Rectal smooth muscle tissue (tissue), 1 donor: ENCODE results near the gene IRS2.
"Not testable (repeated sequence)": the region's sequence is repeated elsewhere in the genome, so short reads cannot be mapped to it uniquely, and the experiment has no call there.

Experiments used
- H3K27ac ChIP-seq: one replicate; pipeline ENCODE4 v1.7.0; 2013; ENCODE audit warnings: low read depth, low read length, inconsistent platforms
- H3K27me3 ChIP-seq: one replicate; pipeline ENCODE4 v1.7.0; 2013; ENCODE audit warnings: low read length; ENCODE audit not compliant: control insufficient read depth, insufficient read depth
- H3K36me3 ChIP-seq: one replicate; pipeline ENCODE4 v1.7.0; 2013; ENCODE audit warnings: low read length; ENCODE audit not compliant: control insufficient read depth, insufficient read depth
- H3K4me1 ChIP-seq: one replicate; pipeline ENCODE4 v1.7.0; 2013; ENCODE audit warnings: low read length; ENCODE audit not compliant: control insufficient read depth, insufficient read depth
- H3K4me3 ChIP-seq: one replicate; pipeline ENCODE4 v1.7.0; 2013; ENCODE audit warnings: low read length
- H3K9ac ChIP-seq: one replicate; pipeline ENCODE4 v1.7.0; 2013; ENCODE audit warnings: low read length

Gene IRS2

DNA sequence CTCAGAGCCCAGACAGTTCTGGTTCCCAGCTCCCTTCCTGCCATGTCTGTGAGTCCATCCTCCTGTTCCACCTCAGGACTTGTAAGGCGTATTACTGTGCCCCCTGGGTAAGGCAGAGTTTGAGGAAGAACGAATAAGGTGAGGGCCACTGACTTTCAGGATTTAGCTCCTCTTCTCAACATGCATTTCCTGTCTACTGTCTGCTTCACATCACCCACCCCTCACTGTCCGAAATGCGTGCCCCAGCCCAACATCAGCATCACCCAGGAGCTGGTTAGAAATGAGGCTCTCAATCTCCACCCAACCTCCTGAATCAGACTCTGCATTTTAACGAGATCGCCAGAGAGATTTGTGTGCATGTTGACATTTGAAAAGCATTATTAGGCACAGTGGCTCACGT lies 44.4 kb downstream of the IRS2 start:
- Histone ChIP-seq H3K27me3 (no peaks in the 10 kb centered on the region), H3K4me3 (no peak overlapping the region), H3K36me3 (no peaks in the 10 kb centered on the region), H3K27ac (no peak overlapping the region), H3K4me1 (peaks cover 3% of the 10 kb centered on the region), H3K9ac (no peak overlapping the region)

DNA sequence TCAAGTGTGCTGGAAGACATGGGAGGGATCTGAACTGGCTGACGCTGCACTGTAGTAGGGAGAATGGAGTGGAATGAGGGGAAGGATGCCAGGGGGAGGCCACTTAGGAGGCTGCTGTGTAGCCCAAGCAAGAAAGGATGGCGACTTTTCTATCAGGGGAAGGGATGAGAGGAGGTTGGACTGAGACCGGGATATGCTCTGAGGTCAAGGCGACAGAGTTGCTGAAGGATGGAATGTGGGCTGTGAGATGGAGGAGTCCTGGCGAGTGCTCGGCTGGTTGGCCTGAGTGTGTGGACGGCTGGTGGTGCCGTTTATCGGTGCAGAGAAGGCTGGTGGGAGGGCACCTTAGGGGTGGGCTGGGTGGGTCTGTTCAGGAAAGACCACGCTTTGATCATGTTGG lies 45.7 kb downstream of the IRS2 start:
- Histone ChIP-seq H3K36me3 (no peaks in the 10 kb centered on the region), H3K9ac (no peak overlapping the region), H3K27ac (no peak overlapping the region), H3K4me3 (no peak overlapping the region), H3K4me1 (peaks cover 3% of the 10 kb centered on the region), H3K27me3 (no peaks in the 10 kb centered on the region)

DNA sequence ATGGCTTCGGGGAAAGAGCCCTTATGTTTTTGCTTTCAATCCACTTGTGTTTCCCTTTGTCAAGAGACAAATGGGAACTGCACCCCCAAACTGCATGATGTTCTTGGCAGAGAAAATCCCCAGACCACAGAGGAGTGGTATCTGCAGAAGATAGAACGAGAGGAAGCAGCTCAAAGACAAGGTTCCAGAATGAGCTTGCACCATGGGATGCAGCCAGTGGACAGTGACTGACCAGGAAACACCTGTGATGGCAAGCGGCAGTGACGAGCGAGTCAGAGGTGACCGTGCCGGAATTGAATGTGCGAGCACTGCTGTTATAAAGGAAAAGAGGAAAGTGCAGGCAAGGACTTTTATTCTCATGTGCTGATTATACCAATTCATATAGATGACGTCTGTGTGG lies 46.3 kb downstream of the IRS2 start:
- H3K27me3 ChIP-seq: no peaks in the 10 kb centered on the region
- H3K27ac ChIP-seq: no peak overlapping the region

DNA sequence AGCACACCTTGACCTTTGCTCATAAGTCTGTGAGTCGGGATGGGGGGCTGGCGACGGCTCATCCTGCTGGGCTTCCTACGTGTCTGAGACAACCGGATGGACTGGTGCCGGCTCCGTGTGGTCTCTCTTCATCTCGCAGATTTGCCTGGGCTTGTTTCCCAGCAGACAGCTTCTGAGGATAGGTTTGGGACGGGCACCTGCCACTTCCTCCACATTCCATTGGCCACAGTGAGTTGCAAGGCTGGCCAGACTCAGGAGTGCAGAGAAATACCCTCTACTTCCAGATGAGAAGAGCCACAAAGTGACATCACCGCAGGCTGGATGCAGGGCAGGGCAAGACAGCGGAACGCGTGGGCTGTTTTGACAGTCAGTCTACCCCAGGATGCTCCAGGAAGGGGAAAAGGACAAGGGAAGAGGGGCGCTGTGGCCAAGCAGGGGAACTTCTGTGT lies 48.1 kb downstream of the IRS2 start:
- Histone ChIP-seq H3K4me1 (no peaks in the 10 kb centered on the region), H3K4me3 (no peak overlapping the region), H3K9ac (no peak overlapping the region), H3K27me3 (no peaks in the 10 kb centered on the region), H3K27ac (no peak overlapping the region), H3K36me3 (no peaks in the 10 kb centered on the region)

More for the DNA sequence above, 46.3 kb downstream of the IRS2 start:
- Histone ChIP-seq H3K9ac (no peak overlapping the region), H3K36me3 (no peaks in the 10 kb centered on the region), H3K4me1 (peaks cover 3% of the 10 kb centered on the region), H3K4me3 (no peak overlapping the region)

DNA sequence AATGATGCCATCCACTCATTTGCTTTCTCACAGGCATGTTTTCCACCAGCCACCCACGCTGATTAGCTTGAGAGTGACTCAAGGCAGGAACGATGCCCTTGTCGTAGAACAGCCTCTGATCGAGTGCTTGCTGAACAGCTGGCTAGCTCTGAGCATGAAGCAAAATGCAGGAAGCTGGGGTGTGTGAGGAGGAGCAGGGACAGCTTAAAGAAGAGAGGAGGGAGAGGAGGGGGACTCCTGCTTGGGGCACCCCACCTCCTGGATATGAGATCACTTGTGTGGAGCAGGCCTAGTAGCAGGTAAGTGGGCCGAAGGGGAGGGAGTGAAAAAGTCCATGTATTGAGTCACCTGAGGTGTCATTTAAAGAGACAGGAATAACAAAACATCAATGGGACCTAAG lies 48.8 kb downstream of the IRS2 start:
- H3K4me3 ChIP-seq: no peak overlapping the region
- H3K36me3 ChIP-seq: no peaks in the 10 kb centered on the region
- no peak overlapping the region for H3K27ac ChIP-seq

DNA sequence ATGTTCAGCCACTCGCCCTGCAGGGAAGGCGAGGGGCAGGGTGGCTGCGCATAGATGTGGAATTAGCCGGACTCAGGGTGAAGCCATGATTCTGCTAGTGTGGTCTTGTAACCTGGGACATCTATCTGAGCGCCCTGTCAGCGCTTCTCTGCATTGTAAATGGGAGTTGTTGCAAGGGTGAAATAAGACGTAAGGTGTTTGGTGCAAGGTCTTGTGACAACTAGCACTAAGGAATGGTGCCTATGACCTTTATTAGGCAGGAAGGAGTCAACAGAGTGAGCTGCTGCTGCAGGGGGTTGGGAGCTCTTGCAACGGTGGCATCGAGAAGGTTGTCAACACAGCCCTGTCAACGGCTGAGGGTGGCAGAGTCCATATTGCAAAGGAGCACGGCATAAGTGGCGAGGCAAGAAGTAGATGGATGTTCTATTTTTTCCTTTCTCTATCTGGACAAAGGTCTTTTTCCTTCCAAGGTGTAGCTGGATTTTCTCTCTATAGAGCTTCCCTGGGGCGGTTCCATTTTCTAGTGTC lies 49.3 kb downstream of the IRS2 start:
- no peak overlapping the region for H3K9ac ChIP-seq
- H3K4me1 ChIP-seq: no peaks in the 10 kb centered on the region
- no peak overlapping the region for H3K4me3 ChIP-seq
- H3K27me3 ChIP-seq: no peaks in the 10 kb centered on the region
- no peak overlapping the region for H3K27ac ChIP-seq
- H3K36me3 ChIP-seq: no peaks in the 10 kb centered on the region

More for the DNA sequence above, 48.8 kb downstream of the IRS2 start:
- Histone ChIP-seq H3K27me3 (no peaks in the 10 kb centered on the region), H3K9ac (no peak overlapping the region), H3K4me1 (no peaks in the 10 kb centered on the region)

DNA sequence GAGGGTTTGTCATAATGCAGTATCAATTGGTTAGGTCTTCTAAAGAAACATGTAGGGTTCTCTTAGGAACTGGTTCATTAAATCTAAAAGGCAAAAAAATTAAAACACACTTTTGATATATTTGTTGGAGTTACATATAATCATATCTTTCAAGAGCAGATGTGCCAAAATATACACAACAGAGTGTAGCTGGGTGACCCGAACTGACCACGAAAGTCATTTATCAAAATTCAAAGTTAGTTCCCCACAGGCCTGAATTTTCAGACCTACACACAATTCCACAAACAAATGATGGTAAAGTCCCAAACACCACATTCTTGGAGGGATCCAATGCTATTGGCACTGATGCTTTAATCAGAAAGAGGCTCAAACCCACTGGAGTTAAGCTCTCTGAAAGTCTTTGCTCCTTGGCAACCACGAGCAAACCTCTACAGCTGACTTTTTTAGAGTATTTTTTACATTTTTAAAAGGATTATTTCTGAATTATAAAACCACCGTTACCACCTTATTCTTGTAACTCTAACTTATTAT lies 50.9 kb downstream of the IRS2 start:
- Histone ChIP-seq H3K36me3 (no peaks in the 10 kb centered on the region), H3K9ac (no peak overlapping the region), H3K4me1 (no peaks in the 10 kb centered on the region), H3K27ac (no peak overlapping the region), H3K4me3 (no peak overlapping the region), H3K27me3 (no peaks in the 10 kb centered on the region)

DNA sequence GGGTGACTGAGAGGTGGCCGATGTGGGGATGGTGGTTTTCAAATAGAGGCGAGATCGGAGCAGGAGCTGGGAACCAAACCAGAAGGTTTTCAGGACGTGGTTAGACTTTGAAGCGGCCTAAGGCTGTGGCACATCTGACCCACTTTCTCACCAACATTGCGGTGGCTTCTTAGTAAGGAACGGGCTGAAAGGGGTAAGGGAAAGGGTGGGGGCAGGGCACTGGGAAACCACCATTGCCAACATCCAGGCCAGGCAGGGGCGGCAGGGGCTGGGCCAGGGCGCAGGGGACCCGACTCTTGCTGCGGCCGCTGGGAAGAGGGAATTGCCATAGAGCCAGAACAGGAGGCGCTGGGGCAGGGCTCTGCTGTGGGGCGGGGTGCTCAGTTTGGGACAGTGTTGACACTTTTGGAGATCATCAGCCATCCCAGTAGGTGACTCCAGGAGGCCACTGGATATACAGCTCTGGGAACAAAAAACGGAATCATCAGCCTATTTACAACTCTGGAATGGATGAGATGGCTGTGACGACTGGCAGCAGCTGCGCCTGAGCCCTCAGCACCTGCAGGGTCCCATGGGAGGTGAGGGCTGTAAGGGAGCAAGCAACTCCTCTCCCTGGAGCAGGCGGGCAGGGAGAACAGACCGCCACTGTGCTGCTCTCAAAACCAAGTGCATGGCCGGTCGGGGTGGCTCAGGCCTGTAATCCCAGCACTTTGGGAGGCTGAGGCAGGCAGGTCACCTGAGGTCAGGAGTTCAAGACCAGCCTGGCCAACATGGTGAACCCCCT lies 52.2 kb downstream of the IRS2 start:
- H3K27ac ChIP-seq: no peak overlapping the region
- no peaks in the 10 kb centered on the region for H3K4me1 ChIP-seq
- no peaks in the 10 kb centered on the region for H3K36me3 ChIP-seq
- H3K4me3 ChIP-seq: no peak overlapping the region
- H3K9ac ChIP-seq: no peak overlapping the region
- no peaks in the 10 kb centered on the region for H3K27me3 ChIP-seq

DNA sequence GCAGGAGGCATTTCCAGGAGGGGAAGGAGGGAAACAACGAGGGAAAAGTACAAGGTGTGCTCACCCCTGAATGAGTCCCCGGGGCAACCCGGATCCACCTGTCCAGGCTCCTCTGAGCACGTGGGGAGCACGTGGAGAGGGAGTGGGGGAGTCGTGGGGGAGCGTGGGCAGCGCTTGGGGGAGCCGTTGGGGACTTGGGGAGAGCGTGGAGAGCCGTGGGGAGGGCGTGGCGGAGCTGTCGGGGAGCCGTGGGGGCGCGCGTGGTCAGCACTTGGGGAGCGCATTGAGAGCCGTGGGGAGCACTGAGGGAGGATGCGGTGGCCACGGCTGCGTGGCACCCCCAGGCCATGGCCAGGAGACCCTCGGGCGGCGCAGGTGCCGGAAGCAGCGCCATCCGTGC lies 52.8 kb downstream of the IRS2 start:
- no peaks in the 10 kb centered on the region for H3K36me3 ChIP-seq
- no peaks in the 10 kb centered on the region for H3K4me1 ChIP-seq
- no peak overlapping the region for H3K9ac ChIP-seq
- no peaks in the 10 kb centered on the region for H3K27me3 ChIP-seq
- H3K4me3 ChIP-seq: no peak overlapping the region
- no peak overlapping the region for H3K27ac ChIP-seq

DNA sequence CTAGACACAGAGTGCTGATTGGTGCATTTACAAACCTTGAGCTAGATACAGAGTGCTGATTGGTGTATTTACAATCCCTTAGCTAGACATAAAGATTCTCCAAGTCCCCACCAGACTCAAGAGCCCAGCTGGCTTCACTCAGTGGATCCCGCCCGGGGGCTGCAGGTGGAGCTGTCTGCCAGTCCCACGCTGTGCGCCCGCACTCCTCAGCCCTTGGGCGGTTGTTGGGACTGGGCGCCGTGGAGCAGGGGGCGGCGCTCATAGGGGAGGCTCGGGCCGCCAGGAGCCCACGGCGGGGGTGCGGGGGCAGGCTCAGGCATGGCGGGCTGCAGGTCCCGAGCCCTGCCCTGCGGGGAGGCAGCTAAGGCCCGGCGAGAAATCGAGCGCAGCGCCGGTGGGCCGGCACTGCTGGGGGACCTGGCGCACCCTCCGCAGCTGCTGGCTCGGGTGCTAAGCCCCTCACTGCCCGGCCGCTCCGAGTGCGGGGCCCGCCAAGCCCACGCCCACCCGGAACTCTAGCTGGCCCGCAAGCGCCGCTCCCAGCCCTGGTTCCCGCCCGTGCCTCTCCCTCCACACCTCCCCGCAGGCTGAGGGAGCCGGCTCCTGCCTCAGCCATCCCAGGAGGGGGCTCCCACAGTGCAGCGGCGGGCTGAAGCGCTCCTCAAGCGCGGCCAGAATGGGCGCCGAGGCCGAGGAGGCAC lies 53.8 kb downstream of the IRS2 start:
- not testable (repeated sequence) for H3K9ac ChIP-seq, H3K27ac ChIP-seq, H3K36me3 ChIP-seq, H3K4me1 ChIP-seq, H3K27me3 ChIP-seq, H3K4me3 ChIP-seq

DNA sequence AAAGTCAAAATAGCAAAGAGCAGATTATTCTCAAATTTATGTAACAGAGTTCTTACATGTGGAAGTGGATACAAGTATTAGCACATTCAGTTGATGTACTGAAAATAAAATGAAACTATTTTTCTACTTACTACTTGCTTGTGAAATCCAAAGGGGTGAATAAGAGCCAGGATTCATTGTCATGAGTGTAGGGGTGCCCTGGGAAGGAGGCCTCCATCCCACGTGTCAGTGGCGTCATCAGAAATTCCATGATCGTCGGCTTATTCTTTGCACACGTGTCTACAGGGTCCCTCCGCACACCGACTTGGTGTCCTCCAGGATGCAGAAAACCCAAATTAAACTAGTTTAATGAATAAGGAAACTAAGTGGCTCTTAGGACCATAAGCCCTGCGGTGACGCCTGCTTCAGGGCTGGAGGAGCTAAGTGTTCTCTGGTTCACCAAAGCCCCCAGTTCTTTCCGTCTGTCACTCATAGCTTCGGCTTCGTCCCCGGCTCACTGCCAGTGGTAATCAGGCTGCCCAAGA lies 55.5 kb downstream of the IRS2 start:
- no peaks in the 10 kb centered on the region for H3K36me3 ChIP-seq
- H3K4me3 ChIP-seq: no peak overlapping the region
- no peak overlapping the region for H3K9ac ChIP-seq
- no peaks in the 10 kb centered on the region for H3K27me3 ChIP-seq
- no peaks in the 10 kb centered on the region for H3K4me1 ChIP-seq
- H3K27ac ChIP-seq: no peak overlapping the region
